ENCODE measurements around the gene JAZF1.

GRCh38 chr7:27850531-27850930 is 330.1 kb downstream of the JAZF1 start:
- TF ChIP-seq CTCF (IDR thresholded peaks at IDR 0.05) (no peak), POLR2A (IDR thresholded peaks at IDR 0.05) (no peak)
